ENCODE results near the gene BDKRB2.
"Not testable (repeated sequence)": the region's sequence is repeated elsewhere in the genome, so short reads cannot be mapped to it uniquely, and the experiment has no call there.

BDKRB2 gene

GRCh38 chr14:96225745-96226151 is 21.1 kb downstream of the BDKRB2 start:
- DNase-seq: no peak

- DNase-seq: no peak
Observed at GRCh38 chr14:96227428-96227827, 22.8 kb downstream of the BDKRB2 start.

GRCh38 chr14:96229315-96229714 is 24.7 kb downstream of the BDKRB2 start:
- no peak for DNase-seq

- no peak for DNase-seq
Observed at GRCh38 chr14:96231056-96231455, 26.4 kb downstream of the BDKRB2 start.

GRCh38 chr14:96231526-96232130 is 27.0 kb downstream of the BDKRB2 start:
- no peak for DNase-seq

GRCh38 chr14:96232506-96232905 is 27.9 kb downstream of the BDKRB2 start:
- DNase-seq: no peak

- DNase-seq: no peak
Observed at GRCh38 chr14:96233661-96234060, 29.0 kb downstream of the BDKRB2 start.

GRCh38 chr14:96235426-96235825 is 30.8 kb downstream of the BDKRB2 start:
- no peak for DNase-seq

- DNase-seq: no peak
Observed at GRCh38 chr14:96237641-96238040, 33.0 kb downstream of the BDKRB2 start.

GRCh38 chr14:96238676-96239265 is 34.1 kb downstream of the BDKRB2 start:
- no peak for DNase-seq

- DNase-seq: no peak
Observed at GRCh38 chr14:96239711-96240141, 35.1 kb downstream of the BDKRB2 start.

- DNase-seq: no peak
Observed at GRCh38 chr14:96240641-96241040, 36.0 kb downstream of the BDKRB2 start.

GRCh38 chr14:96242126-96242525 is 37.5 kb downstream of the BDKRB2 start:
- no peak for DNase-seq

GRCh38 chr14:96243785-96244184 is 39.1 kb downstream of the BDKRB2 start:
- DNase-seq: no peak

GRCh38 chr14:96245074-96245473 is 40.4 kb downstream of the BDKRB2 start:
- not testable (repeated sequence) for DNase-seq

- no peak for DNase-seq
Observed at GRCh38 chr14:96245710-96246538, 41.3 kb downstream of the BDKRB2 start.

- DNase-seq: no peak
Observed at GRCh38 chr14:96246539-96246847, 41.9 kb downstream of the BDKRB2 start.

- DNase-seq: no peak
Observed at GRCh38 chr14:96247031-96247430, 42.4 kb downstream of the BDKRB2 start.

- DNase-seq: no peak
Observed at GRCh38 chr14:96249029-96249428, 44.4 kb downstream of the BDKRB2 start.

- DNase-seq: no peak
Observed at GRCh38 chr14:96250485-96250884, 45.8 kb downstream of the BDKRB2 start.

- DNase-seq: no peak
Observed at GRCh38 chr14:96251656-96252155, 47.1 kb downstream of the BDKRB2 start.

GRCh38 chr14:96252323-96252998 is 47.8 kb downstream of the BDKRB2 start:
- DNase-seq: peak; percentile 20

- no peak for DNase-seq
Observed at GRCh38 chr14:96252999-96253539, 48.4 kb downstream of the BDKRB2 start.

All from NCI-H510A (cell line).